Spleen (tissue), 11 donors: Measurements from ENCODE around the gene OTOL1. TPM values are rescaled to one million over a fixed set of nuclear protein-coding genes. Genes with fewer than 3 reads are reported as not detected.

Experiments used
- DNase-seq: peaks from one replicate; pipeline ENCODE4 v3.0.0-alpha.2; 2020
- H3K27ac ChIP-seq, 8 donors: fragments of 200-600 bp; sonication (generic) in 7 of 8; 1 replicate in 4 of 8; 2 replicates in 4 of 8; pipeline versions ENCODE4 v1.5.0 to v1.8.0; 2016 to 2021; ENCODE audit warnings: inconsistent platforms in 4 of 8, mild to moderate bottlenecking in 4 of 8, moderate library complexity in 1 of 8
- H3K27me3 ChIP-seq, 7 donors: fragments of 200-600 bp; sonication (generic) in 6 of 7; replicated peaks in 1 of 7; 1 replicate in 4 of 7; 2 replicates in 3 of 7; pipeline versions ENCODE4 v1.5.0 to v1.8.0; 2016 to 2021; ENCODE audit warnings: inconsistent platforms in 3 of 7, mild to moderate bottlenecking in 1 of 7
- H3K36me3 ChIP-seq, 6 donors: fragments of 200-600 bp; sonication (generic) in 5 of 6; 1 replicate in 4 of 6; 2 replicates in 2 of 6; pipeline versions ENCODE4 v1.5.0 to v1.8.0; 2016 to 2021; ENCODE audit warnings: inconsistent platforms in 2 of 6
- H3K4me1 ChIP-seq, 6 donors: fragments of 200-600 bp; sonication (generic) in 5 of 6; 1 replicate in 3 of 6; 2 replicates in 3 of 6; pipeline versions ENCODE4 v1.5.0 to v1.8.0; 2016 to 2021; ENCODE audit warnings: inconsistent platforms in 3 of 6
- H3K4me3 ChIP-seq, 8 donors: fragments of 200-600 bp; sonication (generic) in 7 of 8; 1 replicate in 4 of 8; 2 replicates in 4 of 8; pipeline versions ENCODE4 v1.5.0 to v1.8.0; 2016 to 2021; ENCODE audit warnings: inconsistent platforms in 4 of 8, mild to moderate bottlenecking in 4 of 8, moderate library complexity in 2 of 8
- H3K9me3 ChIP-seq, 8 donors: fragments of 200-600 bp; sonication (generic) in 7 of 8; 1 replicate in 4 of 8; 2 replicates in 4 of 8; pipeline versions ENCODE4 v1.5.0 to v1.8.0; 2016 to 2021; ENCODE audit warnings: inconsistent platforms in 4 of 8
- POLR2A ChIP-seq, 3 donors: fragments of 450-650 bp; IDR thresholded peaks; one replicate each; pipeline ENCODE4 v1.5.1; 2017; ENCODE audit warnings: antibody characterized with exemption in 3 of 3, mild to moderate bottlenecking in 1 of 3
- POLR2AphosphoS5 ChIP-seq, 3 donors: sonication (generic); formaldehyde crosslinking; IDR thresholded peaks; one replicate each; pipeline ENCODE4 v1.5.1; 2017; ENCODE audit warnings: antibody characterized with exemption in 3 of 3
- WGBS, 5 donors: extraction: QIAGEN DNeasy Blood & Tissue Kit in 3 of 5; methylation state at CpG; one replicate each; pipeline versions ENCODE4 v1.1.5 to v1.1.7; 2013 to 2018; 5-methylcytosine and 5-hydroxymethylcytosine counted together
- intact Hi-C: fragments of 100-400 bp; cut with DNase I; formaldehyde crosslinking; loops from one replicate; pipeline ENCODE4 v1.15.0; 2023; ENCODE audit warnings: low total_unique reads
- polyA plus RNA-seq, 3 donors: library from polyadenylated mRNA; stranded (reverse); fragments of 200-250 nt; gene quantifications; one replicate each; pipeline ENCODE4 v1.2.1, GENCODE V29; 2013
- total RNA-seq, 7 donors: library from RNA; depleted of rRNA in 3 of 7; stranded (reverse); fragments of >200 nt in 3 of 7; fragmentation: NEBNext Ultra II Directional in 4 of 7; extraction: Animal tissue kit (Norgen Biotek cat#: 25700) in 4 of 7; gene quantifications; one replicate each; pipeline versions ENCODE4 v1.1.0 to v1.2.1, GENCODE V29; 2016 to 2021
- TF ChIP-seq, protein P1 (sequence below), 11 experiments: fragments of 200-600 bp in 7 of 11; fragments of 450-650 bp in 4 of 11; sonication (generic) in 4 of 11; IDR thresholded peaks in 8 of 11; conservative IDR thresholded peaks in 3 of 11; 1 replicate in 7 of 11; 2 replicates in 4 of 11; pipeline versions ENCODE4 v1.4.0 to v1.8.0; 2016 to 2021; ENCODE audit warnings: antibody characterized with exemption in 11 of 11, inconsistent platforms in 4 of 11, mild to moderate bottlenecking in 1 of 11
- donor health status: healthy with polysubstance abuse.
- donor health status: DM: no; HTN: no; CAD: no; lungs with moderate emphysema.
- donor health status: DM: no; HTN: no; CAD: no.
- donor health status: Bipolar disorder and iron deficiency.
- donor health status: healthy.
- donor health status: DM: no; HTN: no; CAD: no.
- donor health status: DM: yes; HTN: yes; CAD: no.

Gene OTOL1
- total and polyA plus RNA-seq, 10 donors = not detected

DNA sequence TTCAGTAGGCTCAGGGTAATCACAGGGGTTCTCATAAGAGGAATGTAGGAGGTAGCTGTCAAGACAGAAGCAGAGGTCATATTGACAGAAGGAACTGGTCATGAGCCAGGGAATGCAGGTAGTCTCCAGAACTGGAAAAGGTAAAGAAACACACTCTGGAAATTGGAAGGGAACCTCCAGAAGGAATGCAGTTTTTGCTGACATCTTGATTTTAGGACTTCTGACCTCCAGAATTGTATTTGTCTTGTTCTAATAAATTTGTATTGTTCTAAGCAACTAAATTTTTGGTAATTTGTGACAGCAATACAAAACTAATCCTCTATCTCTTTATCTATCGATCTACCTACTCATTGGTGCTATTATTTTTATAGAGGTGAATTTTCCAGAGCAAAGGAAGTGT, 49.2 kb downstream of the OTOL1 start:
- no peaks in the 10 kb centered on the region for H3K9me3 ChIP-seq
- WGBS, 5 donors = 64 to 91% (median 83%) methylated on average over 1 of the region's 1 CpG
- H3K27ac ChIP-seq = no peak overlapping the region
- intact Hi-C loops = no loop called here
- H3K27me3 ChIP-seq = no peaks in the 10 kb centered on the region
- DNase-seq = no peak
- H3K4me1 ChIP-seq = no peaks in the 10 kb centered on the region
- no peak overlapping the region for H3K4me3 ChIP-seq
- no peaks in the 10 kb centered on the region for H3K36me3 ChIP-seq
- TF ChIP-seq, protein P1, sequence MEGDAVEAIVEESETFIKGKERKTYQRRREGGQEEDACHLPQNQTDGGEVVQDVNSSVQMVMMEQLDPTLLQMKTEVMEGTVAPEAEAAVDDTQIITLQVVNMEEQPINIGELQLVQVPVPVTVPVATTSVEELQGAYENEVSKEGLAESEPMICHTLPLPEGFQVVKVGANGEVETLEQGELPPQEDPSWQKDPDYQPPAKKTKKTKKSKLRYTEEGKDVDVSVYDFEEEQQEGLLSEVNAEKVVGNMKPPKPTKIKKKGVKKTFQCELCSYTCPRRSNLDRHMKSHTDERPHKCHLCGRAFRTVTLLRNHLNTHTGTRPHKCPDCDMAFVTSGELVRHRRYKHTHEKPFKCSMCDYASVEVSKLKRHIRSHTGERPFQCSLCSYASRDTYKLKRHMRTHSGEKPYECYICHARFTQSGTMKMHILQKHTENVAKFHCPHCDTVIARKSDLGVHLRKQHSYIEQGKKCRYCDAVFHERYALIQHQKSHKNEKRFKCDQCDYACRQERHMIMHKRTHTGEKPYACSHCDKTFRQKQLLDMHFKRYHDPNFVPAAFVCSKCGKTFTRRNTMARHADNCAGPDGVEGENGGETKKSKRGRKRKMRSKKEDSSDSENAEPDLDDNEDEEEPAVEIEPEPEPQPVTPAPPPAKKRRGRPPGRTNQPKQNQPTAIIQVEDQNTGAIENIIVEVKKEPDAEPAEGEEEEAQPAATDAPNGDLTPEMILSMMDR (IDR thresholded peaks at IDR 0.05 in 8 of 11, conservative IDR thresholded peaks at IDR 0.05 in 3 of 11) = no peak
- no peak for TF ChIP-seq POLR2AphosphoS5 (IDR thresholded peaks at IDR 0.05)
- no peak for TF ChIP-seq POLR2A (IDR thresholded peaks at IDR 0.05)

DNA sequence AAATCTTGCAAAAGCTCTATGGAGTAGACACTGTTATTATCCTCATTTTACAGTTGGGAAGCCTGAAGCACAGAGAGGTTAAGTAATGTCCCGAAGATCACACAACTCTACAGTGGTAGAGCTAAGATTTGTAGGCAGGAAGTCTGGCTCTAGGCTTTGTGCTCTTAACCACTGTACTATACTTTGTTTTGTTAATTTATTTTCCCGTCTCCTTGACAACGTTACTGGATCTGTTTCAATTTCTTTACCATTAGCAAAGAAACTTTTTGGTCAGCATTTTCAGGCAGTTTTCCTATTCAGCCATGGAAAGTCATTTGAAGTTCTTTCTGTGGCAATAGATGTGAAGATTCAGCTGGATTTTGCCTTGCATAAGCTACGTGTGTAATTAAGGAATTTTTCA, 51.7 kb downstream of the OTOL1 start:
- H3K27me3 ChIP-seq = no peaks in the 10 kb centered on the region
- H3K36me3 ChIP-seq = no peaks in the 10 kb centered on the region
- DNase-seq = no peak
- no peak overlapping the region for H3K4me3 ChIP-seq
- no peaks in the 10 kb centered on the region for H3K4me1 ChIP-seq
- H3K27ac ChIP-seq = no peak overlapping the region
- intact Hi-C loops = no loop called here
- no peak for TF ChIP-seq POLR2A (IDR thresholded peaks at IDR 0.05)
- TF ChIP-seq, protein P1 (IDR thresholded peaks at IDR 0.05 in 8 of 11, conservative IDR thresholded peaks at IDR 0.05 in 3 of 11) = no peak
- no peak for TF ChIP-seq POLR2AphosphoS5 (IDR thresholded peaks at IDR 0.05)
- no peaks in the 10 kb centered on the region for H3K9me3 ChIP-seq
- WGBS, 5 donors = 57 to 72% (median 63%) methylated on average over 4 of the region's 4 CpGs

DNA sequence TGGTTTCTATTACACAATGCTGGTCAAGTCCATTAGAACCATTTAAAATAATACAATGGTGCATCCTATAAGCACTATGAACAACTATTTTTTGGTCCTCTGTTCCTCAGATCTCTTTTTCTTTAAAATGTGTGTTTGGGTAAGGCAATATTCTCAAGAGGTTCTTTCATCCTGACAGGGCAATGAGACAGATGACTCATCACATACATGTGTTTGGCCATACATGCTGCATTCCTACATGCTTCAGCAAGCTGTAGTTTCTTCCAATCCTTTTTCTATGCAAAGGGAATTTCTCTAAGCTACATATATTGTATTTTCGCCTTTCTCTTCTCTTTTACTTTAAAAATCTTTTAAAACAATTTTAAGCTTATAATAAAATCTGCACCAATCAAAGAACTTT, 52.7 kb downstream of the OTOL1 start:
- Histone ChIP-seq H3K27me3 (no peaks in the 10 kb centered on the region), H3K9me3 (no peaks in the 10 kb centered on the region), H3K4me3 (no peak overlapping the region), H3K4me1 (no peaks in the 10 kb centered on the region), H3K36me3 (no peaks in the 10 kb centered on the region), H3K27ac (no peak overlapping the region)
- intact Hi-C loops = no loop called here
- DNase-seq = no peak
- TF ChIP-seq POLR2A (IDR thresholded peaks at IDR 0.05) (no peak), POLR2AphosphoS5 (IDR thresholded peaks at IDR 0.05) (no peak)
- TF ChIP-seq, protein P1 (IDR thresholded peaks at IDR 0.05 in 8 of 11, conservative IDR thresholded peaks at IDR 0.05 in 3 of 11) = no peak
- WGBS, 5 donors = 63 to 89% (median 83%) methylated on average over 1 of the region's 1 CpG

DNA sequence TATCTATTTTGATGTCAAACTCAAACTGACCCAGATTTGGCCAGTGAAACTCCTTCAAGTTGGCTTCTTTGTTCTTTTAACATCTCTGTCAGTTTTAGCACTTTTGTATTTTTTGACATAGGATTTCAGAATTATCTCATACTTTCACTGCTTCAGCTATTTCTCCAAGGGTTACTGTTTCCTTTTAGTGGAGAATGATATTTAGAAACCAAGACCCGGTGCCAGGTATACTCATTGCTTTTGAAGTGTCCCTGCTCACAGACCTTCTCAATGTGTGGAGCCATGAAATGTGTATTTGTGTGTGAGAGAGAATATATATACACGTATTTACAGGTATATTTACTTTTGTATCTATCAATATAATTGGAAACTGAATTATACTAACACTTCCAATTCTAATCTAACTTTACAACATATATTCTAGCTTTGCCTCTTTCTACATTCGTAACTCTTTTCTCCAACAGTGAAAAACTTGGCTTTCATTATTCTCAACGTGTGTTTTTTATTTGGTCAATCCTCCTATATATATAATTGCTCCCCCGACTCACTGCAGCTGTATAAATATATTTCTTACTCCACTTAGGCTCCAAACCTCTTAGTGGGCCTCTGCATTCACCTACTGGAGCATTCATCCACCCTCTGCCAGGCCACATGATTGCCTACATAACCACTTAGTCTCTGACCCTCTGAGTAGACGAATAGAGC, 54.0 kb downstream of the OTOL1 start:
- H3K9me3 ChIP-seq = no peaks in the 10 kb centered on the region
- 80 to 92% (median 82%) methylated on average over 6 of the region's 6 CpGs for WGBS, 5 donors
- H3K36me3 ChIP-seq = no peaks in the 10 kb centered on the region
- TF ChIP-seq, protein P1 (IDR thresholded peaks at IDR 0.05 in 8 of 11, conservative IDR thresholded peaks at IDR 0.05 in 3 of 11) = no peak
- TF ChIP-seq POLR2AphosphoS5 (IDR thresholded peaks at IDR 0.05) = no peak
- no peak for TF ChIP-seq POLR2A (IDR thresholded peaks at IDR 0.05)
- no peak overlapping the region for H3K27ac ChIP-seq
- intact Hi-C loops = no loop called here
- no peaks in the 10 kb centered on the region for H3K27me3 ChIP-seq
- no peak for DNase-seq
- H3K4me3 ChIP-seq = no peak overlapping the region
- no peaks in the 10 kb centered on the region for H3K4me1 ChIP-seq
